GM15510 (cell line): ENCODE measurements around the gene TARS2.

Source experiments
- POLR2A ChIP-seq: IDR thresholded peaks from 3 replicates; pipeline ENCODE4 v1.6.1; 2011; ENCODE audit warnings: borderline replicate concordance; ENCODE audit not compliant: insufficient read length; ENCODE audit errors: extremely low read depth

TARS2 gene

GRCh38 chr1:150554086-150554452 is 66.8 kb downstream of the TARS2 start:
- TF ChIP-seq POLR2A, result no peak

GRCh38 chr1:150555198-150555970 is 68.2 kb downstream of the TARS2 start:
- no peak for TF ChIP-seq POLR2A

GRCh38 chr1:150555971-150556865 is 69.0 kb downstream of the TARS2 start:
- TF ChIP-seq POLR2A, result no peak

GRCh38 chr1:150557065-150557600 is 69.9 kb downstream of the TARS2 start:
- TF ChIP-seq POLR2A, result no peak
